Muscle layer of duodenum (tissue), 2 donors: ENCODE data around the gene NNT.
"Not testable (repeated sequence)": the region's sequence is repeated elsewhere in the genome, so short reads cannot be mapped to it uniquely, and the experiment has no call there.

Experiments used
- H3K27ac ChIP-seq: one replicate; pipeline ENCODE4 v1.7.0; 2013; ENCODE audit warnings: mild to moderate bottlenecking, low read length
- H3K27me3 ChIP-seq: one replicate; pipeline ENCODE4 v1.7.0; 2013; ENCODE audit warnings: low read depth, mild to moderate bottlenecking, control low read depth, low read length
- H3K36me3 ChIP-seq, 2 donors: one replicate each; pipeline ENCODE4 v1.7.0; 2013; ENCODE audit warnings: low read length in 2 of 2, control low read depth in 1 of 2, mild to moderate bottlenecking in 1 of 2; ENCODE audit not compliant: insufficient read depth in 2 of 2, control insufficient read depth in 1 of 2
- H3K4me1 ChIP-seq, 2 donors: one replicate each; pipeline ENCODE4 v1.7.0; 2013; ENCODE audit warnings: low read length in 2 of 2, mild to moderate bottlenecking in 2 of 2, control low read depth in 1 of 2, moderate library complexity in 1 of 2; ENCODE audit not compliant: insufficient read depth in 2 of 2, control insufficient read depth in 1 of 2
- H3K4me3 ChIP-seq, 2 donors: one replicate each; pipeline ENCODE4 v1.7.0; 2013; ENCODE audit warnings: low read length in 2 of 2, low read depth in 1 of 2, mild to moderate bottlenecking in 1 of 2
- H3K9me3 ChIP-seq, 2 donors: one replicate each; pipeline ENCODE4 v1.7.0; 2013; ENCODE audit warnings: low read length in 2 of 2, control low read depth in 1 of 2, mild to moderate bottlenecking in 1 of 2; ENCODE audit not compliant: control insufficient read depth in 1 of 2
- donor health status: healthy.

The NNT gene

GRCh38 chr5:43649256-43649655 is 46.3 kb downstream of the NNT start:
- Histone ChIP-seq H3K9me3 (no peaks in the 10 kb centered on the region), H3K27ac (no peak overlapping the region), H3K4me3 (no peak overlapping the region), H3K27me3 (no peaks in the 10 kb centered on the region), H3K4me1 (no peaks in the 10 kb centered on the region), H3K36me3 (peaks cover 38 to 43% of the 10 kb centered on the region in 2 donors)

GRCh38 chr5:43652537-43653302 is 49.7 kb downstream of the NNT start:
- Histone ChIP-seq H3K9me3 (no peaks in the 10 kb centered on the region), H3K4me1 (no peaks in the 10 kb centered on the region), H3K27ac (no peak overlapping the region), H3K27me3 (no peaks in the 10 kb centered on the region), H3K4me3 (no peak overlapping the region), H3K36me3 (peaks cover 55 to 62% of the 10 kb centered on the region in 2 donors)

- no peak overlapping the region for H3K4me3 ChIP-seq
- H3K27me3 ChIP-seq: no peaks in the 10 kb centered on the region
- H3K4me1 ChIP-seq: peaks cover 0 to 6% of the 10 kb centered on the region in 2 donors
- no peak overlapping the region for H3K27ac ChIP-seq
- no peaks in the 10 kb centered on the region for H3K9me3 ChIP-seq
- H3K36me3 ChIP-seq: peaks cover 25 to 42% of the 10 kb centered on the region in 2 donors
Measured at GRCh38 chr5:43658509-43658908, 55.5 kb downstream of the NNT start.

- peaks cover 0 to 8% of the 10 kb centered on the region in 2 donors for H3K4me1 ChIP-seq
- no peak overlapping the region for H3K27ac ChIP-seq
- H3K36me3 ChIP-seq: peaks cover 23 to 42% of the 10 kb centered on the region in 2 donors
- no peaks in the 10 kb centered on the region for H3K9me3 ChIP-seq
- H3K27me3 ChIP-seq: no peaks in the 10 kb centered on the region
- no peak overlapping the region for H3K4me3 ChIP-seq
Measured at GRCh38 chr5:43659075-43659474, 56.1 kb downstream of the NNT start.

- peaks cover 0 to 15% of the 10 kb centered on the region in 2 donors for H3K4me1 ChIP-seq
- H3K9me3 ChIP-seq: no peaks in the 10 kb centered on the region
- no peak overlapping the region for H3K27ac ChIP-seq
- H3K27me3 ChIP-seq: no peaks in the 10 kb centered on the region
- no peak overlapping the region for H3K4me3 ChIP-seq
- peaks cover 16 to 26% of the 10 kb centered on the region in 2 donors for H3K36me3 ChIP-seq
Measured at GRCh38 chr5:43661102-43661501, 58.1 kb downstream of the NNT start.

- Histone ChIP-seq H3K27ac (no peak overlapping the region), H3K4me1 (peaks cover 0 to 9% of the 10 kb centered on the region in 2 donors), H3K4me3 (no peak overlapping the region), H3K9me3 (no peaks in the 10 kb centered on the region), H3K36me3 (peaks cover 7 to 16% of the 10 kb centered on the region in 2 donors), H3K27me3 (no peaks in the 10 kb centered on the region)
Measured at GRCh38 chr5:43663916-43664315, 60.9 kb downstream of the NNT start.

- Histone ChIP-seq H3K4me3 (no peak overlapping the region), H3K4me1 (peaks cover 0 to 9% of the 10 kb centered on the region in 2 donors), H3K9me3 (no peaks in the 10 kb centered on the region), H3K27me3 (no peaks in the 10 kb centered on the region), H3K36me3 (peaks cover under 1 to 10% of the 10 kb centered on the region in 2 donors), H3K27ac (no peak overlapping the region)
Measured at GRCh38 chr5:43664501-43665040, 61.6 kb downstream of the NNT start.

GRCh38 chr5:43665749-43666148 is 62.8 kb downstream of the NNT start:
- H3K27me3 ChIP-seq, H3K9me3 ChIP-seq, H3K36me3 ChIP-seq, H3K4me3 ChIP-seq, H3K4me1 ChIP-seq, H3K27ac ChIP-seq: not testable (repeated sequence)

GRCh38 chr5:43666728-43667127 is 63.7 kb downstream of the NNT start:
- not testable (repeated sequence) for H3K4me1 ChIP-seq, H3K27ac ChIP-seq, H3K4me3 ChIP-seq, H3K27me3 ChIP-seq, H3K36me3 ChIP-seq, H3K9me3 ChIP-seq

- not testable (repeated sequence) for H3K4me3 ChIP-seq, H3K4me1 ChIP-seq, H3K9me3 ChIP-seq, H3K27me3 ChIP-seq, H3K36me3 ChIP-seq, H3K27ac ChIP-seq
Measured at GRCh38 chr5:43667379-43667778, 64.4 kb downstream of the NNT start.

- no peaks in the 10 kb centered on the region for H3K27me3 ChIP-seq
- peaks cover 3 to 4% of the 10 kb centered on the region in 2 donors for H3K36me3 ChIP-seq
- H3K4me1 ChIP-seq: no peaks in the 10 kb centered on the region
- H3K9me3 ChIP-seq: no peaks in the 10 kb centered on the region
- H3K27ac ChIP-seq: no peak overlapping the region
- H3K4me3 ChIP-seq: no peak overlapping the region
Measured at GRCh38 chr5:43674536-43674935, 71.6 kb downstream of the NNT start.

GRCh38 chr5:43675357-43675756 is 72.4 kb downstream of the NNT start:
- Histone ChIP-seq H3K36me3 (peaks cover 3 to 4% of the 10 kb centered on the region in 2 donors), H3K4me3 (no peak overlapping the region), H3K4me1 (no peaks in the 10 kb centered on the region), H3K27me3 (no peaks in the 10 kb centered on the region), H3K9me3 (no peaks in the 10 kb centered on the region), H3K27ac (no peak overlapping the region)
